ENCODE measurements around the gene SLC26A2. TPM values are rescaled to one million over a fixed set of nuclear protein-coding genes. Genes with fewer than 3 reads are reported as not detected.
"Not testable (repeated sequence)": the region's sequence is repeated elsewhere in the genome, so short reads cannot be mapped to it uniquely, and the experiment has no call there.

SLC26A2 gene
- total RNA-seq, 1 experiment from 2014 or later, result 111 TPM

- Histone ChIP-seq H3K27me3 (ENCODE audit: control insufficient read depth, insufficient read depth, low read length) (no peaks in the 10 kb centered on the region), H3K4me3 (ENCODE audit: low read depth in 2 of 2, low read length in 2 of 2) (no peak overlapping the region), H3K9me3 (ENCODE audit: control insufficient read depth, insufficient read depth, low read depth, low read length) (no peaks in the 10 kb centered on the region), H3K27ac (ENCODE audit: low read length) (no peak overlapping the region), H3K36me3 (ENCODE audit: control insufficient read depth, insufficient read depth, low read length) (peaks cover 49% of the 10 kb centered on the region), H3K4me1 (ENCODE audit: control insufficient read depth, insufficient read depth, low read length) (peaks cover 17% of the 10 kb centered on the region)
- in situ Hi-C loops (cut with HindIII; ENCODE audit: low pct_unique_long_range_greater_than_20kb, low sequenced_read_pairs) (no loop called here), intact Hi-C loops (cut with micrococcal nuclease; ENCODE audit: unreplicated experiment) (no loop called here)
- ChIA-PET POLR2A (no interaction called here), CTCF (no interaction called here)
- no TSS peak for BruUV-seq (replicated peaks)
- no peak for TF ChIP-seq TCF7L2 (IDR thresholded peaks at IDR 0.05; ENCODE audit: low read depth, low read length)
- TF ChIP-seq CTCF (IDR thresholded peaks at IDR 0.05), result no peak
- no peak for TF ChIP-seq SIN3A (IDR thresholded peaks at IDR 0.05; ENCODE audit: borderline replicate concordance, insufficient read depth, low read depth, low read length)
- ATAC-seq (no peak), DNase-seq (ENCODE audit: low read depth, low spot score) (no peak)
Measured at GRCh38 chr5:150024346-150024984, 63.9 kb downstream of the SLC26A2 start.

GRCh38 chr5:150026682-150027172 is 66.2 kb downstream of the SLC26A2 start:
- H3K36me3 ChIP-seq (ENCODE audit: control insufficient read depth, insufficient read depth, low read length), result peaks cover 42% of the 10 kb centered on the region
- no TSS peak for BruUV-seq (replicated peaks)
- H3K9me3 ChIP-seq (ENCODE audit: control insufficient read depth, insufficient read depth, low read depth, low read length), result no peaks in the 10 kb centered on the region
- H3K27ac ChIP-seq (ENCODE audit: low read length), result no peak overlapping the region
- ChIA-PET POLR2A (no interaction called here), CTCF (no interaction called here)
- in situ Hi-C loops (cut with HindIII; ENCODE audit: low pct_unique_long_range_greater_than_20kb, low sequenced_read_pairs) (no loop called here), intact Hi-C loops (cut with micrococcal nuclease; ENCODE audit: unreplicated experiment) (no loop called here)
- no peak overlapping the region for H3K4me3 ChIP-seq (ENCODE audit: low read depth in 2 of 2, low read length in 2 of 2)
- TF ChIP-seq POLR2AphosphoS5 (IDR thresholded peaks at IDR 0.05; ENCODE audit: low read depth, low read length) (no peak), SIN3A (IDR thresholded peaks at IDR 0.05; ENCODE audit: borderline replicate concordance, insufficient read depth, low read depth, low read length) (no peak), REST (IDR thresholded peaks at IDR 0.05; ENCODE audit: insufficient read depth in 1 of 2, low read depth in 2 of 2, low read length in 1 of 2) (no peak), CTCF (IDR thresholded peaks at IDR 0.05) (no peak), TCF7L2 (IDR thresholded peaks at IDR 0.05; ENCODE audit: low read depth, low read length) (no peak)
- no peak for DNase-seq (ENCODE audit: low read depth, low spot score)
- H3K27me3 ChIP-seq (ENCODE audit: control insufficient read depth, insufficient read depth, low read length), result no peaks in the 10 kb centered on the region
- H3K4me1 ChIP-seq (ENCODE audit: control insufficient read depth, insufficient read depth, low read length), result peaks cover 9% of the 10 kb centered on the region
- ATAC-seq, result no peak

- H3K9me3 ChIP-seq (ENCODE audit: control insufficient read depth, insufficient read depth, low read depth, low read length); ATAC-seq; H3K4me1 ChIP-seq (ENCODE audit: control insufficient read depth, insufficient read depth, low read length); intact Hi-C loops (cut with micrococcal nuclease; ENCODE audit: unreplicated experiment); DNase-seq (ENCODE audit: low read depth, low spot score); H3K27ac ChIP-seq (ENCODE audit: low read length); BruUV-seq (replicated peaks); H3K4me3 ChIP-seq (ENCODE audit: low read depth in 2 of 2, low read length in 2 of 2); CTCF ChIA-PET; POLR2A ChIA-PET; H3K27me3 ChIP-seq (ENCODE audit: control insufficient read depth, insufficient read depth, low read length); in situ Hi-C loops (cut with HindIII; ENCODE audit: low pct_unique_long_range_greater_than_20kb, low sequenced_read_pairs): not testable (repeated sequence)
- peaks cover 46% of the 10 kb centered on the region for H3K36me3 ChIP-seq (ENCODE audit: control insufficient read depth, insufficient read depth, low read length)
Measured at GRCh38 chr5:150028047-150028446, 67.5 kb downstream of the SLC26A2 start.

Measured in Panc1 (cell line).